Measurements from ENCODE around the gene CRABP1. TPM values are rescaled to one million over a fixed set of nuclear protein-coding genes. Genes with fewer than 3 reads are reported as not detected.

CRABP1 gene
- total RNA-seq, 1 experiment from 2014 or later: 444 TPM

- no peak for TF ChIP-seq NFE2L1 (CRISPR knock-in tag; IDR thresholded peaks at IDR 0.05)
- TF ChIP-seq, protein P1, sequence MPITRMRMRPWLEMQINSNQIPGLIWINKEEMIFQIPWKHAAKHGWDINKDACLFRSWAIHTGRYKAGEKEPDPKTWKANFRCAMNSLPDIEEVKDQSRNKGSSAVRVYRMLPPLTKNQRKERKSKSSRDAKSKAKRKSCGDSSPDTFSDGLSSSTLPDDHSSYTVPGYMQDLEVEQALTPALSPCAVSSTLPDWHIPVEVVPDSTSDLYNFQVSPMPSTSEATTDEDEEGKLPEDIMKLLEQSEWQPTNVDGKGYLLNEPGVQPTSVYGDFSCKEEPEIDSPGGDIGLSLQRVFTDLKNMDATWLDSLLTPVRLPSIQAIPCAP (CRISPR knock-in tag; IDR thresholded peaks at IDR 0.05): no peak
- no peak for TF ChIP-seq SOX15 (CRISPR knock-in tag; IDR thresholded peaks at IDR 0.05)
- no peak for TF ChIP-seq OVOL2 (CRISPR knock-in tag; IDR thresholded peaks at IDR 0.05; ENCODE audit: borderline replicate concordance)
These were observed 20.6 kb upstream of the CRABP1 start (continued) for GRCh38 chr15:78319588-78319987.

DNA sequence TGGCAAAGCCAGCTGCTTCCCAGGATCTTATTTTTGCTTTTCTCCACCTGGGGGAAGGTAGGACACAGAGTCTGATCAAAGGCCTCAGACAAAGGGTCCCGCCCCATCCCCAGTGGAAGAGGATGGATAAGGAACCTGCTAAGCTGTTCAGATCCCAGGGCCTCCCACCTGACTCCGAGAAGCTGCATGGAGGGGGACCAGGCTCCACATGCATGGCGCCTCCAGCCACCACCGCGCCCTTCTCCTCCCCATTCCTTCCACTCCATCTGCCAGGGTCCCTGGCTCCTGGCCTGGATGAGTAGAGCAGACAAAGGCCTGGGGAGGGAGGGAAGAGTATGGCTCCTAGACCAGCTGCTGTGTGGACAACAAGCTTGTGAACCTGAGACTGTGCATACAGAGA is 20.0 kb upstream of the CRABP1 start:
- DNase-seq (ENCODE audit: low spot score): no peak

More for the DNA sequence above, 20.0 kb upstream of the CRABP1 start:
- ChIA-PET CTCF (interaction anchor here (1.2 to 1.6 kb wide), 3 partner anchors 85 to 103 kb away, joined by 3 to 8 read pairs (median 6); no protein-coding TSS in a partner anchor), POLR2A (no interaction called here)
- no peak for TF ChIP-seq CDX4 (CRISPR knock-in tag; IDR thresholded peaks at IDR 0.05; ENCODE audit: borderline replicate concordance)
- TF ChIP-seq, protein P2, sequence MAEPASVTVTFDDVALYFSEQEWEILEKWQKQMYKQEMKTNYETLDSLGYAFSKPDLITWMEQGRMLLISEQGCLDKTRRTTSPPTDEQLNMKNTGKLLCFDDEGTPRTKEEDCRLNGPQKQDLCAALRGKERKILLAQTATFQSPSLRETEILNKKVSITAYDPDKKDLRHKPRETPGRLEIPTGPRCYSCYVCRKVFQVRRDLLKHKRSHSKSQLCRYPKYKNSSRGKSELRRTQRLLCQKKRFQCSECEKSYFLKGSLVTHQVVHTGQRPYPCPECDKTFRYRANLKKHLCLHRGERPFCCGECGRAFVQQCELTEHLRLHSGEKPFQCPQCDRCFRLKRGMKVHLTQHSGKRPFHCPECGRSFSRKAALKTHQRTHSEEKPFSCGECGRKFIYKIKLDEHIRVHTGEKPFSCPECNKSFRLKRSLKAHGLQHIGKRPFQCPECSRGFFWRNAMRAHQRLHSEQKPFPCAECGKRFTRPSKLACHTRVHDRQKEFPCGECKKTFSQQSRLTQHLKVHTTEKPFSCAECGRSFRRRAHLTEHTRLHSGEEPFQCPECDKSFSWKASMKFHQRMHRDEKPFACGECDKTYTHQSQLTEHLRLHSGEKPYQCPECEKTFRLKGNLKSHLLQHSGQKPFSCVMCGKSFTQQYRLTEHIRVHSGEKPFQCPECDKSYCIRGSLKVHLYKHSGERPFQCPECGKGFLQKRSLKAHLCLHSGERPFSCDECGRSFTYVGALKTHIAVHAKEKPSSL (CRISPR knock-in tag; conservative IDR thresholded peaks at IDR 0.05): no peak
- TF ChIP-seq, protein P3, sequence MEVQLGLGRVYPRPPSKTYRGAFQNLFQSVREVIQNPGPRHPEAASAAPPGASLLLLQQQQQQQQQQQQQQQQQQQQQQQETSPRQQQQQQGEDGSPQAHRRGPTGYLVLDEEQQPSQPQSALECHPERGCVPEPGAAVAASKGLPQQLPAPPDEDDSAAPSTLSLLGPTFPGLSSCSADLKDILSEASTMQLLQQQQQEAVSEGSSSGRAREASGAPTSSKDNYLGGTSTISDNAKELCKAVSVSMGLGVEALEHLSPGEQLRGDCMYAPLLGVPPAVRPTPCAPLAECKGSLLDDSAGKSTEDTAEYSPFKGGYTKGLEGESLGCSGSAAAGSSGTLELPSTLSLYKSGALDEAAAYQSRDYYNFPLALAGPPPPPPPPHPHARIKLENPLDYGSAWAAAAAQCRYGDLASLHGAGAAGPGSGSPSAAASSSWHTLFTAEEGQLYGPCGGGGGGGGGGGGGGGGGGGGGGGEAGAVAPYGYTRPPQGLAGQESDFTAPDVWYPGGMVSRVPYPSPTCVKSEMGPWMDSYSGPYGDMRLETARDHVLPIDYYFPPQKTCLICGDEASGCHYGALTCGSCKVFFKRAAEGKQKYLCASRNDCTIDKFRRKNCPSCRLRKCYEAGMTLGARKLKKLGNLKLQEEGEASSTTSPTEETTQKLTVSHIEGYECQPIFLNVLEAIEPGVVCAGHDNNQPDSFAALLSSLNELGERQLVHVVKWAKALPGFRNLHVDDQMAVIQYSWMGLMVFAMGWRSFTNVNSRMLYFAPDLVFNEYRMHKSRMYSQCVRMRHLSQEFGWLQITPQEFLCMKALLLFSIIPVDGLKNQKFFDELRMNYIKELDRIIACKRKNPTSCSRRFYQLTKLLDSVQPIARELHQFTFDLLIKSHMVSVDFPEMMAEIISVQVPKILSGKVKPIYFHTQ (CRISPR knock-in tag; IDR thresholded peaks at IDR 0.05): no peak
- TF ChIP-seq, protein P4, sequence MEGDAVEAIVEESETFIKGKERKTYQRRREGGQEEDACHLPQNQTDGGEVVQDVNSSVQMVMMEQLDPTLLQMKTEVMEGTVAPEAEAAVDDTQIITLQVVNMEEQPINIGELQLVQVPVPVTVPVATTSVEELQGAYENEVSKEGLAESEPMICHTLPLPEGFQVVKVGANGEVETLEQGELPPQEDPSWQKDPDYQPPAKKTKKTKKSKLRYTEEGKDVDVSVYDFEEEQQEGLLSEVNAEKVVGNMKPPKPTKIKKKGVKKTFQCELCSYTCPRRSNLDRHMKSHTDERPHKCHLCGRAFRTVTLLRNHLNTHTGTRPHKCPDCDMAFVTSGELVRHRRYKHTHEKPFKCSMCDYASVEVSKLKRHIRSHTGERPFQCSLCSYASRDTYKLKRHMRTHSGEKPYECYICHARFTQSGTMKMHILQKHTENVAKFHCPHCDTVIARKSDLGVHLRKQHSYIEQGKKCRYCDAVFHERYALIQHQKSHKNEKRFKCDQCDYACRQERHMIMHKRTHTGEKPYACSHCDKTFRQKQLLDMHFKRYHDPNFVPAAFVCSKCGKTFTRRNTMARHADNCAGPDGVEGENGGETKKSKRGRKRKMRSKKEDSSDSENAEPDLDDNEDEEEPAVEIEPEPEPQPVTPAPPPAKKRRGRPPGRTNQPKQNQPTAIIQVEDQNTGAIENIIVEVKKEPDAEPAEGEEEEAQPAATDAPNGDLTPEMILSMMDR (IDR thresholded peaks at IDR 0.05): no peak
- TF ChIP-seq TEAD4 (CRISPR knock-in tag; IDR thresholded peaks at IDR 0.05): no peak
- no peak for TF ChIP-seq SP1 (CRISPR knock-in tag; conservative IDR thresholded peaks at IDR 0.05)
- no peak for TF ChIP-seq USF2 (CRISPR knock-in tag; IDR thresholded peaks at IDR 0.05)
- TF ChIP-seq, protein P5, sequence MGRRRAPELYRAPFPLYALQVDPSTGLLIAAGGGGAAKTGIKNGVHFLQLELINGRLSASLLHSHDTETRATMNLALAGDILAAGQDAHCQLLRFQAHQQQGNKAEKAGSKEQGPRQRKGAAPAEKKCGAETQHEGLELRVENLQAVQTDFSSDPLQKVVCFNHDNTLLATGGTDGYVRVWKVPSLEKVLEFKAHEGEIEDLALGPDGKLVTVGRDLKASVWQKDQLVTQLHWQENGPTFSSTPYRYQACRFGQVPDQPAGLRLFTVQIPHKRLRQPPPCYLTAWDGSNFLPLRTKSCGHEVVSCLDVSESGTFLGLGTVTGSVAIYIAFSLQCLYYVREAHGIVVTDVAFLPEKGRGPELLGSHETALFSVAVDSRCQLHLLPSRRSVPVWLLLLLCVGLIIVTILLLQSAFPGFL (CRISPR knock-in tag; IDR thresholded peaks at IDR 0.05; ENCODE audit: borderline replicate concordance): no peak
- no peak for TF ChIP-seq ERG (CRISPR knock-in tag; IDR thresholded peaks at IDR 0.05)
- TF ChIP-seq JUN (CRISPR knock-in tag; IDR thresholded peaks at IDR 0.05): no peak
- TF ChIP-seq CREM (CRISPR knock-in tag; IDR thresholded peaks at IDR 0.05): no peak
- no peak for TF ChIP-seq ZNF263 (CRISPR knock-in tag; IDR thresholded peaks at IDR 0.05; ENCODE audit: low read depth)
- TF ChIP-seq OVOL2 (CRISPR knock-in tag; IDR thresholded peaks at IDR 0.05; ENCODE audit: borderline replicate concordance): no peak
- TF ChIP-seq HMGA2 (CRISPR knock-in tag; IDR thresholded peaks at IDR 0.05): no peak
- TF ChIP-seq TCF7 (CRISPR knock-in tag; IDR thresholded peaks at IDR 0.05; ENCODE audit: low read depth): no peak
- no peak for TF ChIP-seq ZNF423 (CRISPR knock-in tag; IDR thresholded peaks at IDR 0.05)
- TF ChIP-seq, protein P6, sequence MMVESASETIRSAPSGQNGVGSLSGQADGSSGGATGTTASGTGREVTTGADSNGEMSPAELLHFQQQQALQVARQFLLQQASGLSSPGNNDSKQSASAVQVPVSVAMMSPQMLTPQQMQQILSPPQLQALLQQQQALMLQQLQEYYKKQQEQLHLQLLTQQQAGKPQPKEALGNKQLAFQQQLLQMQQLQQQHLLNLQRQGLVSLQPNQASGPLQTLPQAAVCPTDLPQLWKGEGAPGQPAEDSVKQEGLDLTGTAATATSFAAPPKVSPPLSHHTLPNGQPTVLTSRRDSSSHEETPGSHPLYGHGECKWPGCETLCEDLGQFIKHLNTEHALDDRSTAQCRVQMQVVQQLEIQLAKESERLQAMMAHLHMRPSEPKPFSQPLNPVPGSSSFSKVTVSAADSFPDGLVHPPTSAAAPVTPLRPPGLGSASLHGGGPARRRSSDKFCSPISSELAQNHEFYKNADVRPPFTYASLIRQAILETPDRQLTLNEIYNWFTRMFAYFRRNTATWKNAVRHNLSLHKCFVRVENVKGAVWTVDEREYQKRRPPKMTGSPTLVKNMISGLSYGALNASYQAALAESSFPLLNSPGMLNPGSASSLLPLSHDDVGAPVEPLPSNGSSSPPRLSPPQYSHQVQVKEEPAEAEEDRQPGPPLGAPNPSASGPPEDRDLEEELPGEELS (CRISPR knock-in tag; IDR thresholded peaks at IDR 0.05): no peak
- TF ChIP-seq, protein P7, sequence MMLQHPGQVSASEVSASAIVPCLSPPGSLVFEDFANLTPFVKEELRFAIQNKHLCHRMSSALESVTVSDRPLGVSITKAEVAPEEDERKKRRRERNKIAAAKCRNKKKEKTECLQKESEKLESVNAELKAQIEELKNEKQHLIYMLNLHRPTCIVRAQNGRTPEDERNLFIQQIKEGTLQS (CRISPR knock-in tag; conservative IDR thresholded peaks at IDR 0.05): no peak
- no peak for TF ChIP-seq CREB1 (CRISPR knock-in tag; IDR thresholded peaks at IDR 0.05)
- no peaks in the 10 kb centered on the region for H3K9me3 Mint-ChIP-seq
- ATAC-seq: no peak
- no peak overlapping the region for H3K27ac Mint-ChIP-seq
- H3K27me3 Mint-ChIP-seq (ENCODE audit: low read depth): no peaks in the 10 kb centered on the region
- no peaks in the 10 kb centered on the region for H3K36me3 Mint-ChIP-seq
- H3K4me3 Mint-ChIP-seq: no peak overlapping the region
- H3K4me1 Mint-ChIP-seq: peaks cover 56% of the 10 kb centered on the region
